IMR-90 (cell line): ENCODE data around the gene CPT1A. TPM values are rescaled to one million over a fixed set of nuclear protein-coding genes. Genes with fewer than 3 reads are reported as not detected.

Experiments
- ATAC-seq: fragments of 200-7000 bp; cut with Tn5 transposase; 2 replicates; pipeline ENCODE4 v1.9.1; 2020; ENCODE audit warnings: low read depth, mild to moderate bottlenecking, moderate library complexity
- BruUV-seq: library from RNA; stranded (reverse); fragments of 400-500 nt; replicated peaks from 2 replicates; lab custom pipeline; 2021; lab: Mats Ljungman, UMichigan
- CTCF ChIA-PET: fragments of 300-600 bp; formaldehyde crosslinking; extraction: SDS; loops from one replicate; lab custom pipeline; 2021; ENCODE audit warnings: antibody characterized with exemption; lab: Yijun Ruan, JAX
- POLR2A ChIA-PET: fragments of 300-600 bp; sonication (Branson Sonifier 250); formaldehyde crosslinking; loops from one replicate; lab custom pipeline; 2022; ENCODE audit warnings: antibody characterized with exemption; ENCODE audit not compliant: unreplicated experiment; lab: Charles Lee
- DNase-seq: peaks from one replicate; pipeline ENCODE4 v3.0.0; 2013
- H2AFZ ChIP-seq: replicated peaks from 2 replicates; pipeline ENCODE3; 2013; ENCODE audit warnings: low read length, mild to moderate bottlenecking; ENCODE audit not compliant: poor library complexity
- H2AK5ac ChIP-seq: 2 replicates; pipeline ENCODE4 v1.6.1; 2013; ENCODE audit warnings: low read depth, low read length, inconsistent platforms
- H2AK9ac ChIP-seq: replicated peaks from 2 replicates; pipeline ENCODE3; 2013; ENCODE audit warnings: mild to moderate bottlenecking, low read depth, low read length, moderate library complexity; ENCODE audit not compliant: poor library complexity
- H2BK120ac ChIP-seq: 2 replicates; pipeline ENCODE4 v1.6.1; 2013; ENCODE audit warnings: low read depth, low read length, inconsistent platforms
- H2BK15ac ChIP-seq: 3 replicates; pipeline ENCODE4 v1.6.1; 2013; ENCODE audit warnings: low read depth, low read length, inconsistent platforms
- H2BK20ac ChIP-seq: 2 replicates; pipeline ENCODE4 v1.6.1; 2013; ENCODE audit warnings: low read depth, mild to moderate bottlenecking, inconsistent platforms, low read length, moderate library complexity
- H2BK5ac ChIP-seq: 2 replicates; pipeline ENCODE4 v1.6.1; 2013; ENCODE audit warnings: mild to moderate bottlenecking, low read depth, low read length, inconsistent platforms; ENCODE audit not compliant: poor library complexity, severe bottlenecking
- H3K14ac ChIP-seq: replicated peaks from 2 replicates; pipeline ENCODE4 v1.6.1; 2013; ENCODE audit warnings: low read depth, low read length, inconsistent platforms
- H3K18ac ChIP-seq: 2 replicates; pipeline ENCODE4 v1.6.1; 2013; ENCODE audit warnings: low read depth, low read length, control low read depth
- H3K23ac ChIP-seq: 2 replicates; pipeline ENCODE4 v1.6.1; 2013; ENCODE audit warnings: low read depth, low read length, inconsistent platforms
- H3K27ac ChIP-seq: 2 replicates; pipeline ENCODE4 v1.5.1; 2013; ENCODE audit warnings: mild to moderate bottlenecking, control low read depth, low read length; ENCODE audit not compliant: insufficient read depth
- H3K27me3 ChIP-seq: 2 replicates; pipeline ENCODE4 v1.6.1; 2013; ENCODE audit warnings: low read length; ENCODE audit not compliant: control insufficient read depth, insufficient read depth
- H3K36me3 ChIP-seq: 2 replicates; pipeline ENCODE4 v1.6.1; 2013; ENCODE audit warnings: low read length, mixed read lengths; ENCODE audit not compliant: control insufficient read depth, insufficient read depth
- H3K4ac ChIP-seq: 2 replicates; pipeline ENCODE4 v1.6.1; 2013; ENCODE audit warnings: low read depth, low read length, inconsistent platforms
- H3K4me1 ChIP-seq: 2 replicates; pipeline ENCODE4 v1.6.1; 2013; ENCODE audit warnings: low read length, mixed read lengths; ENCODE audit not compliant: control insufficient read depth, insufficient read depth
- H3K4me2 ChIP-seq: 2 replicates; pipeline ENCODE4 v1.6.1; 2013; ENCODE audit warnings: low read depth, mild to moderate bottlenecking, control low read depth, low read length, moderate library complexity
- H3K4me3 ChIP-seq: 2 replicates; pipeline ENCODE4 v1.5.1; 2013; ENCODE audit warnings: low read depth, mild to moderate bottlenecking, control low read depth, low read length, moderate library complexity; ENCODE audit not compliant: insufficient read depth
- H3K56ac ChIP-seq: 2 replicates; pipeline ENCODE4 v1.6.1; 2013; ENCODE audit warnings: low read length, inconsistent platforms; ENCODE audit not compliant: insufficient read depth; ENCODE audit errors: extremely low read depth
- H3K79me1 ChIP-seq, 2 experiments: 2 replicates each; pipeline ENCODE4 v1.6.1; 2013; ENCODE audit warnings: low read length in 2 of 2, inconsistent platforms in 1 of 2, low read depth in 1 of 2
- H3K9ac ChIP-seq: 2 replicates; pipeline ENCODE4 v1.6.1; 2013; ENCODE audit warnings: low read depth, low read length, control low read depth
- H3K9me1 ChIP-seq: 2 replicates; pipeline ENCODE4 v1.6.1; 2013; ENCODE audit warnings: low read length, inconsistent platforms; ENCODE audit not compliant: insufficient read depth
- H3K9me3 ChIP-seq: 2 replicates; pipeline ENCODE4 v1.6.1; 2013; ENCODE audit warnings: low read length; ENCODE audit not compliant: control insufficient read depth, insufficient read depth
- H4K20me1 ChIP-seq: 2 replicates; pipeline ENCODE4 v1.6.1; 2013; ENCODE audit warnings: low read length, inconsistent platforms; ENCODE audit not compliant: insufficient read depth
- H4K5ac ChIP-seq: 2 replicates; pipeline ENCODE4 v1.6.1; 2013; ENCODE audit warnings: mild to moderate bottlenecking, low read depth, low read length, control low read depth
- H4K8ac ChIP-seq, 2 experiments: 2 replicates each; pipeline ENCODE4 v1.6.1; 2013; ENCODE audit warnings: low read depth in 2 of 2, low read length in 2 of 2, control low read depth in 1 of 2, inconsistent platforms in 1 of 2
- H4K91ac ChIP-seq: 2 replicates; pipeline ENCODE4 v1.6.1; 2013; ENCODE audit warnings: low read depth, low read length, inconsistent platforms; ENCODE audit not compliant: insufficient read depth
- BHLHE40 ChIP-seq: fragments of 150-350 bp; IDR thresholded peaks from 2 replicates; pipeline ENCODE4 v1.6.1; 2016; ENCODE audit warnings: mild to moderate bottlenecking, low read depth, low read length
- CEBPB ChIP-seq: IDR thresholded peaks from 2 replicates; pipeline ENCODE4 v1.6.1; 2012; ENCODE audit warnings: low read depth, low read length, improper control_type of control experiment
- CHD1 ChIP-seq: IDR thresholded peaks from 2 replicates; pipeline ENCODE4 v1.6.1; 2012; ENCODE audit warnings: low read depth, low read length, improper control_type of control experiment
- CTCF ChIP-seq: conservative IDR thresholded peaks from 2 replicates; pipeline ENCODE4 v1.5.1; 2012; ENCODE audit warnings: mild to moderate bottlenecking, low read depth, low read length, improper control_type of control experiment
- ELK1 ChIP-seq: fragments of 150-350 bp; IDR thresholded peaks from 2 replicates; pipeline ENCODE4 v1.6.1; 2016; ENCODE audit warnings: low read depth, mild to moderate bottlenecking, low read length, moderate library complexity, borderline replicate concordance
- MAZ ChIP-seq: IDR thresholded peaks from 2 replicates; pipeline ENCODE4 v1.6.1; 2012; ENCODE audit warnings: low read depth, mild to moderate bottlenecking, low read length, improper control_type of control experiment, moderate library complexity, borderline replicate concordance
- MXI1 ChIP-seq: IDR thresholded peaks from 2 replicates; pipeline ENCODE4 v1.6.1; 2012; ENCODE audit warnings: low read depth, mild to moderate bottlenecking, low read length, moderate library complexity, borderline replicate concordance
- NFE2L2 ChIP-seq: fragments of 150-350 bp; IDR thresholded peaks from 2 replicates; pipeline ENCODE4 v1.6.1; 2016; ENCODE audit warnings: low read depth, mild to moderate bottlenecking, low read length
- POLR2A ChIP-seq: IDR thresholded peaks from 2 replicates; pipeline ENCODE4 v1.6.1; 2012; ENCODE audit warnings: mild to moderate bottlenecking, low read depth, low read length
- RAD21 ChIP-seq: IDR thresholded peaks from 2 replicates; pipeline ENCODE4 v1.6.1; 2012; ENCODE audit warnings: low read length, improper control_type of control experiment
- RCOR1 ChIP-seq: IDR thresholded peaks from 2 replicates; pipeline ENCODE4 v1.6.1; 2012; ENCODE audit warnings: mild to moderate bottlenecking, low read length, improper control_type of control experiment; ENCODE audit not compliant: insufficient replicate concordance
- RFX5 ChIP-seq: IDR thresholded peaks from 2 replicates; pipeline ENCODE4 v1.8.0; 2012; ENCODE audit warnings: low read depth, mild to moderate bottlenecking, low read length, moderate library complexity
- SMC3 ChIP-seq: fragments of 150-350 bp; IDR thresholded peaks from 2 replicates; pipeline ENCODE4 v1.6.1; 2016; ENCODE audit warnings: low read depth, mild to moderate bottlenecking, antibody characterized with exemption, low read length, moderate library complexity
- WGBS, 2 experiments: methylation state at CpG; one replicate each; pipeline versions ENCODE4 v1.1.5 to v1.1.7; 2013; ENCODE audit warnings: missing lambda C conversion rate in 2 of 2; ENCODE audit not compliant: insufficient read length in 1 of 2; ENCODE audit errors: extremely low coverage in 2 of 2; 5-methylcytosine and 5-hydroxymethylcytosine counted together
- dilution Hi-C: fragments of 300-500 bp; cut with HindIII; formaldehyde crosslinking; loops from one replicate; pipeline ENCODE4 v1.14.3; 2018; ENCODE audit warnings: low sequenced_read_pairs; ENCODE audit not compliant: unreplicated experiment
- in situ Hi-C: fragments of 300-500 bp; cut with MboI; formaldehyde crosslinking; loops from 3 replicates; pipeline ENCODE4 v1.14.3; 2019; ENCODE audit warnings: low sequenced_read_pairs, inconsistent platforms, mixed read lengths
- intact Hi-C: fragments of 100-400 bp; cut with micrococcal nuclease; formaldehyde crosslinking; loops from 2 replicates; pipeline ENCODE4 v1.10.0; 2022
- polyA plus RNA-seq, 3 experiments: library from polyadenylated mRNA; depleted of rRNA; stranded (reverse); fragments of >200 nt; gene quantifications; 2 replicates each; pipeline ENCODE4 v1.2.3, GENCODE V29; 2012; ENCODE audit warnings: low replicate concordance in 1 of 3
- total RNA-seq: library from RNA; depleted of rRNA; stranded (reverse); fragments of >200 nt; gene quantifications from 2 replicates; pipeline ENCODE4 v1.2.3, GENCODE V29; 2012

Gene CPT1A
- total and polyA plus RNA-seq, 2 of the 4 experiments (the other 2 are of a cell fraction): 15.4 to 21.3 TPM

- intact Hi-C loops (no loop called here), in situ Hi-C loops (no loop called here), dilution Hi-C loops (no loop called here)
- Histone ChIP-seq H3K18ac (no peak overlapping the region), H3K4me3 (no peak overlapping the region), H4K5ac (no peak overlapping the region), H4K91ac (no peak overlapping the region), H3K9me1 (peaks cover 5% of the 10 kb centered on the region), H2BK120ac (no peak overlapping the region), H3K4me1 (no peaks in the 10 kb centered on the region), H3K27ac (no peak overlapping the region), H3K23ac (no peak overlapping the region), H2AFZ (no peak overlapping the region), H3K56ac (no peak overlapping the region), H2BK20ac (no peak overlapping the region), H3K9me3 (no peaks in the 10 kb centered on the region), H3K14ac (no peak overlapping the region), H3K4ac (no peak overlapping the region), H2AK9ac (no peak overlapping the region), H2AK5ac (no peak overlapping the region), H4K8ac (no peak overlapping the region), H3K9ac (no peak overlapping the region), H2BK15ac (no peak overlapping the region), H2BK5ac (no peak overlapping the region), H4K20me1 (no peaks in the 10 kb centered on the region), H3K4me2 (no peak overlapping the region), H3K79me1 (no peaks in the 10 kb centered on the region), H3K36me3 (peaks cover 45% of the 10 kb centered on the region), H3K27me3 (no peaks in the 10 kb centered on the region)
- no TSS peak for BruUV-seq
- ATAC-seq: no peak
- ChIA-PET POLR2A (no interaction called here), CTCF (interaction anchor here (0.7 to 1.4 kb wide), 2 partner anchors 8 to 174 kb away, joined by 3 to 10 read pairs; no protein-coding TSS in a partner anchor)
- TF ChIP-seq RFX5: no peak
- no peak for TF ChIP-seq POLR2A
- TF ChIP-seq RAD21: no peak
- no peak for TF ChIP-seq RCOR1
- TF ChIP-seq MXI1: no peak
- no peak for TF ChIP-seq ELK1
- TF ChIP-seq CHD1: no peak
- TF ChIP-seq BHLHE40: no peak
- TF ChIP-seq SMC3: no peak
- no peak for TF ChIP-seq CEBPB
- TF ChIP-seq NFE2L2: no peak
- TF ChIP-seq MAZ: no peak
- TF ChIP-seq CTCF: no peak
- DNase-seq: no peak
- 100% methylated on average over 1 of the region's 8 CpGs; no CpG with 5 or more reads in 1 of the 2 experiments for WGBS, 2 experiments
Measured at GRCh38 chr11:68757711-68758110, 84.0 kb downstream of the CPT1A start.
